ENCODE data around the gene NAT8L.

The NAT8L gene

GRCh38 chr4:2046031-2046961 lies 12.8 kb upstream of the NAT8L start:
- no peak for DNase-seq (ENCODE audit: low read depth)

GRCh38 chr4:2047031-2047660 lies 12.0 kb upstream of the NAT8L start:
- DNase-seq (ENCODE audit: low read depth), result no peak

GRCh38 chr4:2047781-2048581 lies 11.1 kb upstream of the NAT8L start:
- no peak for DNase-seq (ENCODE audit: low read depth)

- peak; percentile 26 for DNase-seq (ENCODE audit: low read depth)
These were observed 10.3 kb upstream of the NAT8L start for GRCh38 chr4:2048831-2049230.

GRCh38 chr4:2049381-2049780 lies 9.7 kb upstream of the NAT8L start:
- DNase-seq (ENCODE audit: low read depth), result no peak

- no peak for DNase-seq (ENCODE audit: low read depth)
These were observed 9.3 kb upstream of the NAT8L start for GRCh38 chr4:2049811-2050210.

GRCh38 chr4:2051086-2051485 lies 8.0 kb upstream of the NAT8L start:
- DNase-seq (ENCODE audit: low read depth), result no peak

GRCh38 chr4:2054217-2054616 lies 4.9 kb upstream of the NAT8L start:
- no peak for DNase-seq (ENCODE audit: low read depth)

GRCh38 chr4:2057382-2058065 lies 1.6 kb upstream of the NAT8L start:
- DNase-seq (ENCODE audit: low read depth), result no peak

- no peak for DNase-seq (ENCODE audit: low read depth)
These were observed 672 bp upstream of the NAT8L start for GRCh38 chr4:2058264-2059045.

- DNase-seq (ENCODE audit: low read depth), result peak; percentile 32
These were observed 837 bp downstream of the NAT8L start for GRCh38 chr4:2059726-2060602.

GRCh38 chr4:2060611-2061185 lies 1.6 kb downstream of the NAT8L start:
- no peak for DNase-seq (ENCODE audit: low read depth)

- no peak for DNase-seq (ENCODE audit: low read depth)
These were observed 2.3 kb downstream of the NAT8L start for GRCh38 chr4:2061186-2062131.

GRCh38 chr4:2062168-2062807 lies 3.2 kb downstream of the NAT8L start:
- DNase-seq (ENCODE audit: low read depth), result no peak

GRCh38 chr4:2062808-2063524 lies 3.8 kb downstream of the NAT8L start:
- DNase-seq (ENCODE audit: low read depth), result no peak

GRCh38 chr4:2063557-2064275 lies 4.6 kb downstream of the NAT8L start:
- DNase-seq (ENCODE audit: low read depth), result no peak
